GM18951 (cell line): ENCODE results near the gene SLC16A3.

Source experiments
- POLR2A ChIP-seq: IDR thresholded peaks from 4 replicates; pipeline ENCODE4 v1.6.1; 2011; ENCODE audit warnings: mild to moderate bottlenecking; ENCODE audit not compliant: insufficient read length, insufficient read depth; ENCODE audit errors: extremely low read depth
- in situ Hi-C: fragments of 300-500 bp; cut with MboI; formaldehyde crosslinking; loops from one replicate; pipeline ENCODE4 v1.12.0; 2022; ENCODE audit warnings: low sequenced_read_pairs, mixed read lengths, inconsistent platforms; ENCODE audit not compliant: unreplicated experiment

SLC16A3 gene

GRCh38 chr17:82271401-82271800 lies 42.6 kb downstream of the SLC16A3 start:
- TF ChIP-seq POLR2A, result no peak
- in situ Hi-C loops, result no loop called here

- in situ Hi-C loops, result no loop called here
- no peak for TF ChIP-seq POLR2A
Observed at GRCh38 chr17:82272495-82273326, 43.9 kb downstream of the SLC16A3 start.

- in situ Hi-C loops, result no loop called here
- TF ChIP-seq POLR2A, result peak; percentile 78
Observed at GRCh38 chr17:82273327-82274133, 44.7 kb downstream of the SLC16A3 start, which contains the start of gene CSNK1D. Gene CSNK1D (minus strand): TSS chr17:82273700. CDS start chr17:82273381, 319 bp downstream.

- no peak for TF ChIP-seq POLR2A
- in situ Hi-C loops, result no loop called here
Observed at GRCh38 chr17:82274134-82275020, 45.5 kb downstream of the SLC16A3 start.

- in situ Hi-C loops, result no loop called here
- TF ChIP-seq POLR2A, result no peak
Observed at GRCh38 chr17:82275326-82275725, 46.5 kb downstream of the SLC16A3 start.

GRCh38 chr17:82276938-82277337 lies 48.1 kb downstream of the SLC16A3 start:
- no peak for TF ChIP-seq POLR2A

GRCh38 chr17:82277851-82278250 lies 49.0 kb downstream of the SLC16A3 start:
- no peak for TF ChIP-seq POLR2A
- in situ Hi-C loops, result no loop called here

More at GRCh38 chr17:82276938-82277337, 48.1 kb downstream of the SLC16A3 start:
- in situ Hi-C loops, result no loop called here

GRCh38 chr17:82278308-82278707 lies 49.5 kb downstream of the SLC16A3 start:
- no peak for TF ChIP-seq POLR2A
- in situ Hi-C loops, result no loop called here

GRCh38 chr17:82278786-82279391 lies 50.0 kb downstream of the SLC16A3 start:
- in situ Hi-C loops, result no loop called here
- TF ChIP-seq POLR2A, result no peak

- TF ChIP-seq POLR2A, result no peak
- in situ Hi-C loops, result no loop called here
Observed at GRCh38 chr17:82280537-82280936, 51.7 kb downstream of the SLC16A3 start.

GRCh38 chr17:82281076-82281475 lies 52.2 kb downstream of the SLC16A3 start:
- TF ChIP-seq POLR2A, result no peak
- in situ Hi-C loops, result no loop called here

GRCh38 chr17:82281502-82282238 lies 52.8 kb downstream of the SLC16A3 start:
- in situ Hi-C loops, result no loop called here
- no peak for TF ChIP-seq POLR2A
